Thymus (tissue), 11 donors: Measurements from ENCODE around the gene USP12. TPM values are rescaled to one million over a fixed set of nuclear protein-coding genes. Genes with fewer than 3 reads are reported as not detected.

Experiments used
- DNase-seq, 9 donors: peaks; one replicate each; pipeline ENCODE4 v3.0.0-alpha.2; 2013; ENCODE audit warnings: low spot score in 9 of 9, low read depth in 6 of 9, missing footprints in 1 of 9
- H3K27ac ChIP-seq, 2 donors: one replicate each; pipeline ENCODE4 v1.5.1; 2013; ENCODE audit warnings: control low read depth in 1 of 2, low read depth in 1 of 2, low read length in 1 of 2, mild to moderate bottlenecking in 1 of 2, moderate library complexity in 1 of 2
- H3K27me3 ChIP-seq, 2 donors: one replicate each; pipeline ENCODE4 v1.5.1; 2013; ENCODE audit warnings: low read length in 1 of 2; ENCODE audit not compliant: control insufficient read depth in 2 of 2, insufficient read depth in 1 of 2
- H3K36me3 ChIP-seq, 2 donors: one replicate each; pipeline ENCODE4 v1.5.1; 2013; ENCODE audit warnings: low read length in 1 of 2, mild to moderate bottlenecking in 1 of 2, moderate library complexity in 1 of 2; ENCODE audit not compliant: control insufficient read depth in 2 of 2, insufficient read depth in 2 of 2
- H3K4me1 ChIP-seq, 2 donors: one replicate each; pipeline ENCODE4 v1.5.1; 2013; ENCODE audit warnings: low read length in 2 of 2; ENCODE audit not compliant: control insufficient read depth in 2 of 2, insufficient read depth in 2 of 2
- H3K4me3 ChIP-seq, 2 donors: one replicate each; pipeline ENCODE4 v1.5.1; 2013; ENCODE audit warnings: low read length in 2 of 2, control low read depth in 1 of 2, mild to moderate bottlenecking in 1 of 2
- H3K9me3 ChIP-seq, 2 donors: one replicate each; pipeline ENCODE4 v1.5.1; 2013; ENCODE audit warnings: low read length in 1 of 2, mild to moderate bottlenecking in 1 of 2; ENCODE audit not compliant: control insufficient read depth in 2 of 2, insufficient read depth in 1 of 2
- WGBS: extraction: QIAGEN DNeasy Blood & Tissue Kit; methylation state at CpG from one replicate; pipeline ENCODE4 v1.1.7; 2013; 5-methylcytosine and 5-hydroxymethylcytosine counted together
- polyA plus RNA-seq: library from polyadenylated mRNA; stranded (reverse); fragments of 200-250 nt; gene quantifications from one replicate; pipeline ENCODE4 v1.2.3, GENCODE V29; 2013
- total RNA-seq: library from RNA; stranded (reverse); fragments of 120-200 nt; gene quantifications from one replicate; pipeline ENCODE4 v1.2.4, GENCODE V29; 2013
- donor health status: healthy.

The USP12 gene
- total and polyA plus RNA-seq, 2 donors: 11.9 to 14.6 TPM

DNA sequence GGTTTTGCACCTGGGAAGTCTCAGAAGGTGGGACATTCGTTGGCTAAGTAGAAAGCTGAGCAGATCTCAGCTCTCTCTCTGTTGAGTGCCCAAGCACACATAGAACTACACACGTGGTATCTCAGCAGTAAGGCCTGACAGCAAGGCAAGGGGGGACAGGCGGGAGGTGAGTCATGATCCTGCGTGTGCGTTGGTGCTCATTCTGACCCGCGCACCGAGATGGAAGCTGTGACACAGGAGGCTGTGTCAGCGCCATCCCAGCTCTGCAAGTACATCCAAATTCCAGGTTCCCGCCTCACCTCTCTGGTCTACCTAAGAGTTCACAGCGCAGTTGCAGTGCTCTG lies 135.7 kb downstream of the USP12 start:
- Histone ChIP-seq H3K4me3 (no peak overlapping the region), H3K4me1 (no peaks in the 10 kb centered on the region), H3K27ac (no peak overlapping the region), H3K9me3 (no peaks in the 10 kb centered on the region), H3K36me3 (no peaks in the 10 kb centered on the region), H3K27me3 (peaks cover 2 to 22% of the 10 kb centered on the region in 2 donors)
- DNase-seq: no peak
- 93% methylated on average over 11 of the region's 11 CpGs for WGBS

DNA sequence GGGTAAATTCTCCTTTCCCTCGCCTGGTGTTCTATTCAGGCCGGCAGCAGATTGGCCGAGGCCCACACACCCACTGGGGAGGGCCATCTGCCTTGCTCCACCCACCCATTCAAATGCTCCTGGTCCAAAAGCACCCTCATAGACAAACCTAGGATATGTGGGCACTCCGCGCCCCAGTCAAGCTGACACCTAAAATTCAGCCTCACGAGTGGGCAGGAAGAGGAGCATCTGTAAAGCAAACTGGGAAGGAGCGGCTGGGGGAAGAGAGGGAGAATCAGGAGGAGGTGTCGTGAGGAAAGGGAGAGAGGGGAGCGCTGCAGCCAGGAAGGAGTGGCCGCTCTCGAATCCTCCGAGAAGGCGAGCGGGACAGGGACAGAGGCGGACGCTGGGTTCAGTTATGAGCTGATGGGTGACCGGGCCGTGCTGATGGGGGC lies 136.9 kb downstream of the USP12 start:
- 36% methylated on average over 18 of the region's 18 CpGs for WGBS
- H3K4me3 ChIP-seq: no peak overlapping the region
- no peak overlapping the region for H3K27ac ChIP-seq

DNA sequence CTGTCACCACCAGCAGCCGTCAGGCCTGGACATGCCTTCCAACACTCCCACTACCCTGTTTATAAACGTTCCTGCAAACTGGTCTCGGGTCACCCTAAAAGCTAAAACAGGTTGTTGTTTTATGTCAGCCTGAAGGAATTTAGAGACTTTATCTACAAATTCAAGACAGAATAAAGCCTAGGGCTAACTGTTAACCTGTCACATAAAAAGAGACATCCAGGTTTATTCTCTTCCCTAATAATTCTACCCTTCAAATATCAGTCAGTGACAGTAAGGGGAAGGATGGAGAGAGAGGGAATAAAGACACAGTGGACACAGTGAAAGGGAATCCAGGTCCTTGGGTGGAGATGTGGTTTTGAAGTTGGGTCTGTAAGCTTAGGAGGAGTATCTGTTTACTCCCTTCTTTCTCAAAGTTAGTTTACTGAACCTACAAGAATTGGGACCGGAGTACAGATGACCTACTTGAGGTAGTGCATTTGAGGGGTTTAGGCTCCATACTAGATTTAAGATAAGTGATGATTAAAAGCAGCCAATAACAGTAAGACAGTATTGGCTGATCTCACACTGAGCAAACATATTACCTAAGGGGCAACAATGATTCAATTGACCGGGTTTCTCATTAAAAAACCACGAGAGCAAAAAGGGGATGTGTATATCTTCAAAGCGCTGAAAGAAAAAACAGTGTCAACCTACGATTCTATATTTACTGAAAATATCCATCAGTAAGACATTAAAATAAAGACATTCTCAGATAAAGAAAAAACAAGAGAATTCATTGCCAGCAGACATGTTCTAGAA lies 142.7 kb downstream of the USP12 start:
- H3K27ac ChIP-seq: no peak overlapping the region
- H3K36me3 ChIP-seq: no peaks in the 10 kb centered on the region
- no peak overlapping the region for H3K4me3 ChIP-seq
- H3K9me3 ChIP-seq: no peaks in the 10 kb centered on the region
- DNase-seq: no peak
- H3K4me1 ChIP-seq: no peaks in the 10 kb centered on the region
- WGBS: 73% methylated on average over 8 of the region's 8 CpGs
- no peaks in the 10 kb centered on the region for H3K27me3 ChIP-seq

More for the DNA sequence above, 136.9 kb downstream of the USP12 start:
- no peak for DNase-seq
- Histone ChIP-seq H3K27me3 (peaks cover 2 to 22% of the 10 kb centered on the region in 2 donors), H3K9me3 (no peaks in the 10 kb centered on the region), H3K36me3 (no peaks in the 10 kb centered on the region), H3K4me1 (no peaks in the 10 kb centered on the region)

DNA sequence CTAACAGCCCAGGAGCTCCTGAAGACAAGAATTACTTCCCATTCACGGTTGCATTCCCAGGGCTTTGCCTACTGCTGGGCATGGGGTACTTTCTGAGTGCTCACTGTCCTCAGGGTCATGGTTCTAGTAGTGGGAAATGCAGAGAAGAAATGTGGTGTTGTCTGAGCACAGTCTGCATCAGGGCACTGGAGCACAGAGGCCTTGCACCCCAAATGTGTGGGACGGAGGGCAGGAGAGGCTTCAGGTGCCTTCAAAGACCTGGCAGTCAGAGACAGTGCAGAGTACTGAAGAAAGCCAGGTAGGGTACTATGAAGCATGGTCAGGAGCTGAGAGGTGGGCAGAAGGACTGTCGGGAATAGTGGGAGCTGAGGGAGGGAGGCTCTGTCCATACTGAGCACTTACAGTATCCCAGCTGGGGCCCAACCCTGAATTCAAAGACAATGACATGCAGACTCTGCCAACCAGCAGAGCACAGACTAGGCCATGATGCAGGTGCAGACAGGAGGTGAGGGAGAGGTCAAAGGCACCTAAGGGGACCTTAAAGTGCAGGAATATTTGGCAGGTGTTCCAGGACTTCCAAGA lies 144.4 kb downstream of the USP12 start:
- Histone ChIP-seq H3K4me3 (no peak overlapping the region), H3K4me1 (no peaks in the 10 kb centered on the region), H3K27me3 (no peaks in the 10 kb centered on the region), H3K27ac (no peak overlapping the region), H3K9me3 (no peaks in the 10 kb centered on the region), H3K36me3 (no peaks in the 10 kb centered on the region)
- WGBS: 97% methylated on average over 3 of the region's 3 CpGs
- no peak for DNase-seq

DNA sequence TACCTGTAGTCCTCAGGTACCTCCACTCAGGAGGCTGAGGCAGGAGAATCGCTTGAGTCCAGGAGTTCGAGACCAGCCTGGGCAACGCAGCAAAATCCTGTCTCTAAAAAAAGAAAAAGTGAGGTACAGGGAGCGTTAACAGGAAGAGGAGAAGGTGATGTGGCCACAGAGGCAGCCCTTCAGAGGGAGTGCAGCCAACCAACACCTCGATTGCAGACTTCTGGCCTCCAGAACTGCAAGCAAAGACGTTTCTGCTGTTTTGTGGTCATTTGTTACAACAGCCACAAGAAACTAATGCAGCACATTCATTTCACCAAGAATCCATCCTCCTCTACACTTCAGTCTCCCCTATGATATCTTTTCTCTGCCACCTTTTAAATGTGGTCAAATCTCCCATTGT lies 145.2 kb downstream of the USP12 start:
- H3K36me3 ChIP-seq: no peaks in the 10 kb centered on the region
- 70% methylated on average over 6 of the region's 6 CpGs for WGBS
- no peaks in the 10 kb centered on the region for H3K4me1 ChIP-seq
- no peak for DNase-seq
- H3K9me3 ChIP-seq: no peaks in the 10 kb centered on the region
- no peak overlapping the region for H3K4me3 ChIP-seq
- H3K27ac ChIP-seq: no peak overlapping the region
- H3K27me3 ChIP-seq: no peaks in the 10 kb centered on the region

DNA sequence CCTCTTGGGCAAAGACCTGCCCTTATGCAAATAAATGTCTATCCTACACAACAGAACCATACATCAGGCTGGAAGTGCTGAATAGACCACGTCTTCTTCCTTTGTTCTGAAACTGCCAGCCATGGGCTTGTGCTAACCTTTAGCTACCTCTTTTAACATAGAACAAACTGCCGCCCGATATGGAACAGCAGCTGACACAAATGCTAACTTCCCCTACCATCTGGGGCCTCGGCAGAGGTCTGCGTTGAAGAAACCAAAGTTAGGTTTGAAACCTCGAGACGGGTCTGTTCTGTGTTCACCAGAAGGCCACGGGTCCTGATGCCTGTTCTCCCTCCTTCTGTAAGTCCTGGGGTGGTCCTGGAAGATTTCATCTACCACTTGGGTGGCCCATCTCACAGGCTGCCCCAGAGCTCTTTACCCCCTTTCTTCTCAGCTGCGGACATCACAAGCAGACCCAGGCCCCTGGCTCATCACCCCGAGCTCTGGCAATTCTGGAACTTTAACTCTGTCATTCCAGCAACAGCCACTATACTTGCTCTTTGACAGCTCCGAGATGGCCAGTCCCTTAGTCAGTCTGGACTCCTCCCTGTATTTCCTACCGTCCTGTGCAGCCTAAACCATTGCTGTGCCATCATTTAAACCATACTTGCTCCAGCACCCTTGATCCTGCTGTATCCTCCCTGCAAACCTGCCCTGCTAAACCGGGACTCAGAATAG lies 146.7 kb downstream of the USP12 start:
- DNase-seq: no peak
- Histone ChIP-seq H3K27me3 (no peaks in the 10 kb centered on the region), H3K27ac (no peak overlapping the region), H3K36me3 (no peaks in the 10 kb centered on the region), H3K9me3 (no peaks in the 10 kb centered on the region), H3K4me3 (no peak overlapping the region), H3K4me1 (no peaks in the 10 kb centered on the region)
- WGBS: 73% methylated on average over 13 of the region's 13 CpGs

DNA sequence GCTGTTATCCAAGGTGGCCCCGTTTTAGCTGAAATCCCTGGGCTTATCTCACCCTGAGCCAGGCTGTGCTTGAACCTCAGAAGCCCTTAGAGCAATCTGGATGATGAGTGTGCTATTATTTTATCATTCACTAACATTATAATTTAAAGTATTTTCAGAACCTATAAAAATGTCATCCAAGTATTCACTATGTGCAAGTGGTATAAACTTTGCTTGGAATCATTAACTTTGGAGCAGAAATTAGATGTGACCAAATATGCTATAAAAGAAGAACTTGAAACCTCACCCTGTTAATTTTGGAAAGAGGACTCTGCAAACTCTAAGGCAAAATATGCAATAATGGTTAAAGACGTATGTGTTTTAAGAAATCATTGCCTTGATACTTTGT lies 147.5 kb downstream of the USP12 start:
- no peak overlapping the region for H3K27ac ChIP-seq

DNA sequence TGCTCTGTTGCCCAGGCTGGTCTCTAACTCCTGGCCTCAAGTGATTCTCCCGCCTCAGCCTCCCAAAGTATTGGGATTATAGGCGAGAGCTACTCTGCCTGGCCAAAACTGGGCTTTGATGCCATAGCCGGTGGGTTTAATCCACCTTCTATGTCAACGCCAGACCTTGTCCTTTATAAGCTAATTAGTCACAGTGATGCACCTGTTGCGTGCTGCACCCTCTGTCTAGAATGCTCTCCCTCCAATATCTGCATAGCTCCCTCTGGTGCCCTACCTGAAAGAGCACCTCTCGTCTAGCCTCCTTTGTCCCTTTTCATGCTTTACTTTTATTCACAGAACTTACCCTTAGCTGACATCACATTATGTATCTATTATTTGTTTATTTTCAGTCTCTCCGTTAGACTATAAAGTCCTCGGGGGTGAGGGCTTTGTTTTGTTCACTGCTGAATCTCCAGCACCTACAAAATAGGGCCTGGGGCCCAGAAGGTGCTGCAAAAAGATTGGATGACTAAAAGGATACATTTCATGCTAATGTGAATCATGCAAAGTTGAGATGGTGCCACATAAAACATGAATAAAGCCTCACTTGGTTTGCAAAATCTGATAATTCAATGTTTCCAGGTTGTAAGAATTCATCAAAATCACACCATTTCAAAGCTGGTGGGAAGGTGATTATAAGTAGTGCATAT lies 148.1 kb downstream of the USP12 start:
- Histone ChIP-seq H3K36me3 (no peaks in the 10 kb centered on the region), H3K27me3 (no peaks in the 10 kb centered on the region), H3K4me3 (no peak overlapping the region), H3K9me3 (no peaks in the 10 kb centered on the region), H3K27ac (no peak overlapping the region), H3K4me1 (no peaks in the 10 kb centered on the region)
- DNase-seq: no peak
- 96% methylated on average over 8 of the region's 8 CpGs for WGBS

More for the DNA sequence above, 147.5 kb downstream of the USP12 start:
- no peak overlapping the region for H3K4me3 ChIP-seq
- no peaks in the 10 kb centered on the region for H3K9me3 ChIP-seq
- no peaks in the 10 kb centered on the region for H3K4me1 ChIP-seq
- H3K27me3 ChIP-seq: no peaks in the 10 kb centered on the region
- no peaks in the 10 kb centered on the region for H3K36me3 ChIP-seq
- DNase-seq: no peak
- WGBS: 95% methylated on average over 2 of the region's 2 CpGs
